HG02759 (cell line): ENCODE data around the gene P3H3.

ENCODE experiments used
- ATAC-seq: cut with Tn5 transposase; IDR thresholded peaks from one replicate; pipeline ENCODE4 v1.9.1; 2021; ENCODE audit warnings: mild to moderate bottlenecking, moderate library complexity; ENCODE audit not compliant: unreplicated experiment

Gene P3H3

GRCh38 chr12:6842075-6842474, 13.9 kb downstream of the P3H3 start:
- no peak for ATAC-seq

GRCh38 chr12:6843118-6843902, 15.1 kb downstream of the P3H3 start:
- ATAC-seq: no peak

- no peak for ATAC-seq
Observed at GRCh38 chr12:6845395-6845794, 17.2 kb downstream of the P3H3 start.

GRCh38 chr12:6846316-6846869, 18.2 kb downstream of the P3H3 start:
- ATAC-seq: no peak

- no peak for ATAC-seq
Observed at GRCh38 chr12:6847676-6848075, 19.5 kb downstream of the P3H3 start.

- ATAC-seq: no peak
Observed at GRCh38 chr12:6849427-6849826, 21.2 kb downstream of the P3H3 start.

GRCh38 chr12:6849976-6850560, 21.9 kb downstream of the P3H3 start:
- ATAC-seq: no peak

- no peak for ATAC-seq
Observed at GRCh38 chr12:6850796-6851152, 22.6 kb downstream of the P3H3 start.

GRCh38 chr12:6851153-6851920, 23.1 kb downstream of the P3H3 start, which contains the start of gene CDCA3:
CDCA3 (minus strand) TSS chr12:6851286; CDS start chr12:6850952, 334 bp downstream.
- ATAC-seq: peak; percentile 56

- peak; percentile 73 for ATAC-seq
Observed at GRCh38 chr12:6851921-6852650, 23.9 kb downstream of the P3H3 start, which contains the start of gene USP5. USP5 (plus strand) TSS chr12:6852150; CDS start chr12:6852180, 30 bp downstream.

GRCh38 chr12:6852651-6853354, 24.6 kb downstream of the P3H3 start:
- no peak for ATAC-seq

- ATAC-seq: no peak
Observed at GRCh38 chr12:6853626-6854025, 25.4 kb downstream of the P3H3 start.

- ATAC-seq: no peak
Observed at GRCh38 chr12:6854036-6854435, 25.8 kb downstream of the P3H3 start.

- no peak for ATAC-seq
Observed at GRCh38 chr12:6855322-6855721, 27.1 kb downstream of the P3H3 start.

- ATAC-seq: no peak
Observed at GRCh38 chr12:6858799-6859198, 30.6 kb downstream of the P3H3 start.

- no peak for ATAC-seq
Observed at GRCh38 chr12:6860116-6860515, 31.9 kb downstream of the P3H3 start.

GRCh38 chr12:6860942-6861341, 32.7 kb downstream of the P3H3 start:
- ATAC-seq: no peak

- no peak for ATAC-seq
Observed at GRCh38 chr12:6861391-6861790, 33.2 kb downstream of the P3H3 start.

- no peak for ATAC-seq
Observed at GRCh38 chr12:6863033-6863432, 34.8 kb downstream of the P3H3 start.
